Cardiac fibroblast (primary cell): ENCODE measurements around the gene TRNAU1AP.
A peak's percentile ranks its signal among the peaks of the same experiment; 100 is the strongest.
"Not testable (repeated sequence)": the region's sequence is repeated elsewhere in the genome, so short reads cannot be mapped to it uniquely, and the experiment has no call there.

ENCODE experiments used
- DNase-seq, 2 donors: peaks; one replicate each; pipeline versions ENCODE4 v3.0.0 to v3.0.0-alpha.2; 2010; ENCODE audit warnings: low read depth in 2 of 2
- H3K4me3 ChIP-seq, 2 donors: replicated peaks in 1 of 2; 1 replicate in 1 of 2; 2 replicates in 1 of 2; pipeline ENCODE4 v1.5.1; 2011; ENCODE audit warnings: low read depth in 2 of 2, low read length in 2 of 2, mild to moderate bottlenecking in 2 of 2, moderate library complexity in 1 of 2
- CTCF ChIP-seq: IDR thresholded peaks from one replicate; pipeline ENCODE4 v1.5.1; 2011; ENCODE audit warnings: low read depth, mild to moderate bottlenecking, low read length, inconsistent platforms

The TRNAU1AP gene

DNA sequence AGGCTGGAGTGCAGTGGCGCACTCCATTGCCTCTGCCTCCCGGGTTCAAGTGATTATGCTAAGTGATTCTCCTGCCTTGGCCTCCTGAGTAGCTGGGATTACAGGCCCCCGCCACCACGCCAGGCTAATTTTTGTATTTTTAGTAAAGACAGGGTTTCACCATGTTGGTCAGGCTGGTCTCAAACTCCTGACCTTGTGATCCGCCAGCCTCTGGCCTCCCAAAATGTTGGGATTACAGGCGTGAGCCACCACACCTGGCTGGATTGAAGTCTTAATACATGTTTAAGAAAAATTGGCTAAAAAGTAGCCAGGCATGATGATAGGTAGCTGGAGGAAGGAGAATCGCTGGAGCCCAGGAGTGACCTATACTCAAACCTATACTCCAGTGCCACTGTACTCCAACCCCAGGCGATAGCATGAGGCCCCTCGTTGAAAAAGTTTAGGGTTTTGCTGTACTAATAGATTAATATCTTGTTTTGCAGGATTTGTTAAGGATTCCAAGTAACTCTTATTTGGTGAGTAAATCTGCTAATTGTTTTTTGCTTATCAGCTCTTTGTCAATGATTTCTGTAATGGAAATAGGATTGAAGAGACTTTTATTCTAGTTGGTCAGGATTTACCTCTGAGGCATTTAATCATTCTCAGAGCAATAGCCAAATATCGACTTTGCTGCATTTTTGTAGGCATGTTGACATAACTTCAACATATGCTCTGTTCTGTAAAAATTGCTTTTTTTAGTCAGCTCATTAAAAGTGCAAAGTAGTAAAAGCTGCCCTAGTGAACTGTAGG is 45.0 kb upstream of the TRNAU1AP start:
- DNase-seq, result peak in 1 of 2 donors; percentile 25
- TF ChIP-seq CTCF, result no peak
- H3K4me3 ChIP-seq, result peak overlapping the region; percentile 71 to 84

- peak overlapping the region; percentile 71 to 84 for H3K4me3 ChIP-seq
- no peak for TF ChIP-seq CTCF
- DNase-seq, result peak in 1 of 2 donors; percentile 32
Observed at GRCh38 chr1:28508435-28508754, 44.5 kb upstream of the TRNAU1AP start.

DNA sequence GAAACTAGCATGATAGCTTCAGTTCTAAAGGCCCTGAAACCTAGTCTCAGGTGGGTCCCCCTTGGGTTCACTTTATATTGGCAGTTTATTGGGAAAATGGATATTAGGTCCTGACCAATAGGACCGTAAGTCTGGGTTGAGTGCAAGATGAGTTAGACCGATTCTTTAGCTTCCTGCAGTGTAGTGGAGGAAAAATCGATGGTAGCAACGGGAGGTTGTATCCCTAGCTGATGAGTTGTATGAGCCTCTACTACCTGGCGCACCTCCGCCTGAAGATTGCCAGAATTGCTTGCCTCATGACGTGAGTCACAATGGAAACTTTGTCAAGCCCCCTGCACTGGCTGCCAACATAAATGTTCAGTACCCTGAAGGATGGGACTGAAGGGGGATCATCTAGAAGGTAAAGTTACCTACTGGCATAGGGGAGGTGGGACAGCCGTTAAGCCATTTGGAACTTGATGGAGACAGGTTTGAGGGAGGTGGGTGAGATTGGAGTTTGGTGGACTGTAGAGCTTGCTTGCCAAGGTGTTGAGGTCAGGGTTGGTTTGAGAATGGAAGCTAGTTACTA is 43.1 kb upstream of the TRNAU1AP start:
- TF ChIP-seq CTCF, result no peak
- H3K4me3 ChIP-seq, result peak overlapping the region; percentile 14 to 84
- peak; percentile 40 to 57 for DNase-seq

DNA sequence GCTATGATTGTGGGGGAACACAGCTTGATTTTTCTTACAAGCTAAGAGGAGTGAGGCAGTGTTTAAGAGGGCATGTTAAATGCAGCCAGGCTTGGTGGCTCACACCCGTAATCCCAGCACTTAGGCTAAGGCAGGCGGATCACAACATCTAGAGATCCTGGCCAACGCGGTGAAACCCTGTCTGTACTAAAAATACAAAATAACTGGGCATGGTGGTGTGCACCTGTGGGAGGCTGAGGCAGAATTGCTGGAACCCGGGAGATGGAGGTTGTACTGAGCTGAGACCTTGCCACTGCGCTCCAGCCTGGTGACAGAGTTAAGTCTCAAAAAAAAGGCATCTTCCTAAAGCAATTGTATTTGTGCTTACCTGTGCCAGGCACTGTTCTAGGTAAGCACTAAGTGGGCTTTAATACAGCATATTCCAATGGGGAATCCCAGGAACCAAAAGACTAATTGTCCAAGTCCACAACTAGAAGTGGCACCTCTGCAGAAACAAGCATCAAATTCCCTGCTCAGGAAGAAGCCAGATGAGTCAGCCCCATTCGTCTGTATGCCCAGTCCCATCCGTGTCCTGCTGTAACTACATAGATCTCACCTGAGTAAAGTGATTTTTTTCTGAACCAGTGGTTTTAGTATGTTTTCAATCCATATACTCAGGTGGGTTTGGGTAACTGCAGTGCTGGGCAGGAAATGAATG is 42.5 kb upstream of the TRNAU1AP start:
- peak; percentile 49 to 63 for DNase-seq
- peak overlapping the region; percentile 14 to 84 for H3K4me3 ChIP-seq
- no peak for TF ChIP-seq CTCF

- peak; percentile 47 to 61 for DNase-seq
- no peak for TF ChIP-seq CTCF
- no peak overlapping the region for H3K4me3 ChIP-seq
Observed at GRCh38 chr1:28510970-28511440, 41.9 kb upstream of the TRNAU1AP start.

GRCh38 chr1:28512058-28512611 is 40.8 kb upstream of the TRNAU1AP start:
- no peak overlapping the region for H3K4me3 ChIP-seq
- peak; percentile 27 to 42 for DNase-seq
- TF ChIP-seq CTCF, result no peak

GRCh38 chr1:28514445-28514933 is 38.4 kb upstream of the TRNAU1AP start:
- peak in 1 of 2 donors; percentile 26 for DNase-seq
- H3K4me3 ChIP-seq, result not testable (repeated sequence)
